GM18505 (cell line): ENCODE results near the gene OPN1MW2.
"Not testable (repeated sequence)": the region's sequence is repeated elsewhere in the genome, so short reads cannot be mapped to it uniquely, and the experiment has no call there.

ENCODE experiments used
- ATAC-seq: cut with Tn5 transposase; IDR thresholded peaks from one replicate; pipeline ENCODE4 v1.9.1; 2021; ENCODE audit not compliant: unreplicated experiment

OPN1MW2 gene

DNA sequence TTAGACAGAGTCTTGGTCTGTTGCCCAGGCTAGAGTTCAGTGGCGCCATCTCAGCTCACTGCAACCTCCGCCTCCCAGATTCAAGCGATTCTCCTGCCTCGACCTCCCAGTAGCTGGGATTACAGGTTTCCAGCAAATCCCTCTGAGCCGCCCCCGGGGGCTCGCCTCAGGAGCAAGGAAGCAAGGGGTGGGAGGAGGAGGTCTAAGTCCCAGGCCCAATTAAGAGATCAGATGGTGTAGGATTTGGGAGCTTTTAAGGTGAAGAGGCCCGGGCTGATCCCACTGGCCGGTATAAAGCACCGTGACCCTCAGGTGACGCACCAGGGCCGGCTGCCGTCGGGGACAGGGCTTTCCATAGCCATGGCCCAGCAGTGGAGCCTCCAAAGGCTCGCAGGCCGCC, at the start of gene OPN1MW2:
Gene OPN1MW2 (plus strand): TSS at position 301 of the 400 bp plus-strand sequence. CDS start 60 bp downstream, at position 361.
- ATAC-seq: not testable (repeated sequence)

DNA sequence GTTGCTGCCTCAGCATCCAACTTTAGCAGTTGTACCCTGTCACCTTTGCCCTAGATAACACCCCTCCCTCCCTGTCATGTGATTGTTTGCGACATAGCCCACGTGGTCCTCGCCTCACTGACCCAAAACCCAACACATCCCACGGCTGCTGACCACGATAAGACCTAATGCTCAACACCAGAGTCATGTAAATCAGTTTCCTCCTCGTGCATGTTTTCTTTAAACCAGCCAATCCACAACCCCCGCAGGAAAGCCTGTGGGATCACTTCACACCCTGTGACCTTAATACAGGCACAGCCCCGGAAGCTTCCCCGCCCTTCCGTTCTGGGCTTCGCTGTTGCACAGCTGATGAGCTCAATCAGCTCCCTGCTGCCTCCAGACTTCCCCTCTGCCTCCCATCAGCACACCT, 47.0 kb upstream of the OPN1MW2 start:
- ATAC-seq: not testable (repeated sequence)

DNA sequence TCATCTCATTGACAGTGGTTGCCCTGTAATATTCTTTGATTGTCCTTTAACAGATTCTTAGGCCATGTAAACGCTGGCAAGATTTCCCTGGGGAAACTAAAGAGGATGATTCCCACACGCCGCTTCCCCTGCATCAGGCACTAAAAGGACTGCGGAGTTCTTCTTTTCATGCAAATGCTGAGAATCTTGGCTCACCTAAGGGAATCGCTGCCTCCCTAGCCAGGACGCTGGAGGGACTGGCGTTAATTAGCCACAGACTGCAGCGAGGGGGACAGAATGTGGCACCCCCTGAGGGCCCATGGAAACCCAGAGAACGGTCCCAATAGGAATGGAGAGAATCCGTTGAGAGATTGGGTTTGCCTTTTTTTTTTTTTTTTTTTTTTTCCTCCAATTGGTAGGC, 45.2 kb upstream of the OPN1MW2 start:
- ATAC-seq: not testable (repeated sequence)

DNA sequence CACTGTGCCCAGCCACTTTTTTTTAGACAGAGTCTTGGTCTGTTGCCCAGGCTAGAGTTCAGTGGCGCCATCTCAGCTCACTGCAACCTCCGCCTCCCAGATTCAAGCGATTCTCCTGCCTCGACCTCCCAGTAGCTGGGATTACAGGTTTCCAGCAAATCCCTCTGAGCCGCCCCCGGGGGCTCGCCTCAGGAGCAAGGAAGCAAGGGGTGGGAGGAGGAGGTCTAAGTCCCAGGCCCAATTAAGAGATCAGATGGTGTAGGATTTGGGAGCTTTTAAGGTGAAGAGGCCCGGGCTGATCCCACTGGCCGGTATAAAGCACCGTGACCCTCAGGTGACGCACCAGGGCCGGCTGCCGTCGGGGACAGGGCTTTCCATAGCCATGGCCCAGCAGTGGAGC, 37.3 kb upstream of the OPN1MW2 start, which contains the start of gene OPN1MW:
Gene OPN1MW (plus strand): TSS at position 301 of the 400 bp plus-strand sequence. CDS start 82 bp downstream, at position 383.
- ATAC-seq: not testable (repeated sequence)

DNA sequence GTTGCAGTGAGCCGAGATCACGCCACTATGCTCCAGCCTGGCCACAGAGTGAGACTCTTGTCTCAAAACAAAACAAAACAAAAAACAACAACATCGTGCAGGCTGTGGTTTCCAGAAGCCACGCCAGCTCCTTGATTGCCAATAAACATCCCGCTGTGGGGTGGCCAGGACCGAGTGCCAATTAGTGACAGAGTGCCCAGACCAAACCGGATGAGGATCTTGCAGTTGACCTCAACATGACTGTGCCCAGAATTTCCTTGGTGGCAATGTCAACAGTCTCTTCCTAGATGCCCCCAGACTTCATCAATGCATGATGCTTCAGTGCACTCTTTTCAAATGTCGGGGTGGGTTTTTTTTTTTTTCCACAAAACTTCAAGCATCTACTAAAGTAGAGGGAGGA, 35.8 kb upstream of the OPN1MW2 start:
- not testable (repeated sequence) for ATAC-seq

DNA sequence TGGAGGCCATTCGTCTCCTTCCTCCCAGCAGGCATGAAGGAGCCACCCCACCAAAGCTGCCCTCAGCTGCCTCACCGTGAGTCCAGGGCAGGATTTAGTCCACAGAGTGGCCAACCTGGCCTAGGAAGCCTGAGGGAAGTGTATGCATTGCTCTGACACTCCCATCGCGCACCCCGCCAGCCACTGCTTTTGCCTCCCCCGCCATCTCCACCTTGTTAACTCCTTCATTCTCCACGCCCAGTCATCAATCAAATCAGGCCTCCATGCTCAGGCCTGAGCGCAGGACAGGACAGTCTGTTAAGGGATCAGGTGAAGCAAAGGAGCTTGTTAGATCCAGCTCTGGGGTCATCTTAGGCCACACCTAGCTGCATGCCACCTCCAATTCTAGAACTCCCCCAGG, 26.7 kb upstream of the OPN1MW2 start:
- not testable (repeated sequence) for ATAC-seq

DNA sequence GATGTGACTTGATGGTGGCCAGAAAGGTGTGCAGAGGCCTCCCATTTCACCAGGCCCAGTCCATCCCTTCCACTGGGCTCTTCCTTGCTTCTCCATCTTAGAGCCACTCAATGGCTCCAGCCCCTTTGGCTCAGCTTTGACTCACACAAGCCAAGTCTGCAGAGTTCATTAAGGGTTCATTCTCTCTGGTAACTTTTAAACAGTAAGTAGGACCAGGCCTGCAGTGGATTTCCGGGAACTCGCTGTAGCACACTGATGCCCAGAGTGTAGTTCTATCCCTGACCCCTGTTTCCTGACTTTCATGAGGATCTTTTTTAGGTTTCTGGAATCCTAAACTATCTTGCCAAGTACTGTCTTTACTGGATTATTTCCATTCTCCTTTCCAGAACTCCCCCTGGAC, 25.2 kb upstream of the OPN1MW2 start:
- not testable (repeated sequence) for ATAC-seq

DNA sequence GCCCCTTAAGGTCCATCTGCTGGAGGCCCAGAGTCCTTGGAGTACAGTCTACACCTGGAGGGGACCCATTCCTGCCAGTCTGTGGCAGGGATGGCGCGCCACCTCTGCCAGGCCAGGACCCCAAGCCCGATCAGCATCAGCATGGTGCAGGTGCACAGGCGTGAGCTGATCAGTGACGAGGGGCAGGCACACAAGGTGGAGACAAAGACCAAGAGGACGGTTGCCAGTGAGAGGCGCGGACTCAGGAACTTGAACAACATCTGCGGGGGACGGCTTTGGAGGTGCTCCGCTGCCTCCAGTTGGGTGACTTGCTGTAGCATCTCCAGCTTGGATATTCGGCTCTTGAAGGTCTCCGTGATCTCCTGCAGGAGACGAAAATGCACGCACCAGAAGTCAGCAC, 23.1 kb upstream of the OPN1MW2 start:
- ATAC-seq: not testable (repeated sequence)

DNA sequence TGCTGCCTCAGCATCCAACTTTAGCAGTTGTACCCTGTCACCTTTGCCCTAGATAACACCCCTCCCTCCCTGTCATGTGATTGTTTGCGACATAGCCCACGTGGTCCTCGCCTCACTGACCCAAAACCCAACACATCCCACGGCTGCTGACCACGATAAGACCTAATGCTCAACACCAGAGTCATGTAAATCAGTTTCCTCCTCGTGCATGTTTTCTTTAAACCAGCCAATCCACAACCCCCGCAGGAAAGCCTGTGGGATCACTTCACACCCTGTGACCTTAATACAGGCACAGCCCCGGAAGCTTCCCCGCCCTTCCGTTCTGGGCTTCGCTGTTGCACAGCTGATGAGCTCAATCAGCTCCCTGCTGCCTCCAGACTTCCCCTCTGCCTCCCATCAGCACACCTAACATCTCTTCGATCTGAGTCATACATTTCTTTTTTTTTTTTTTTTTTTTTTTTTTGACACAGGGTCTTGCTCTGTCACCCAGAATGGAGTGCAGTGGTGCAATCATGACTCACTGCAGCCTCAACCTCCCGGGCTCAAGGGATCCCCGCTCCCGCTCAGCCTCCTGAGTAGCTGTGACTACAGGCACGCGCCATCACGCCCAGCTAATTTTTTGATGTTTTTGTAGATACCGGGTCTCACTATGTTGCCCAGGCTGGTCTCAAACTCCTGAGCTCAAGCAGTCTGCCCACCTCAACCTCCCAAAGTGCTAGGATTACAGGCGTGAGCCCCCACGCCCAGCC, 9.7 kb upstream of the OPN1MW2 start:
- peak; percentile 71 for ATAC-seq

DNA sequence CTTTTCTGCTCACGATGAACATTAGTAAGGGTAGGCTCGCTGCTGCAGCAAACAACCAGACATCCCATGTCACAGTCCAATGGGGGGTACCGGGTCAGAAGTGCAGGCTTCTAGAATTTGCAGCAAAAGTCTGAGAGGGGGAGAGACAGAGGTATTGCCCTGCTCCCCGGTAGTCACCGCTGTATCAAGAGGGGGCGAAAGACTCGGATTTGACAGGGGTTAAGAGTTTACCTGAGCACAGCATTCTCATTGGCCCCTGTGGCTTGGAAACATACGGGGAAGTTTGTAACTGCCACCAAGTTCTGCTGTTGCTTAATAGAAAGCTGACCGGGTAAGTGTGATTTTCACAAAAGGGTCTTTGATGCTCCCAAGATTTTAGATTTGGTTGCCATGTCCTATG, 8.5 kb upstream of the OPN1MW2 start:
- not testable (repeated sequence) for ATAC-seq

DNA sequence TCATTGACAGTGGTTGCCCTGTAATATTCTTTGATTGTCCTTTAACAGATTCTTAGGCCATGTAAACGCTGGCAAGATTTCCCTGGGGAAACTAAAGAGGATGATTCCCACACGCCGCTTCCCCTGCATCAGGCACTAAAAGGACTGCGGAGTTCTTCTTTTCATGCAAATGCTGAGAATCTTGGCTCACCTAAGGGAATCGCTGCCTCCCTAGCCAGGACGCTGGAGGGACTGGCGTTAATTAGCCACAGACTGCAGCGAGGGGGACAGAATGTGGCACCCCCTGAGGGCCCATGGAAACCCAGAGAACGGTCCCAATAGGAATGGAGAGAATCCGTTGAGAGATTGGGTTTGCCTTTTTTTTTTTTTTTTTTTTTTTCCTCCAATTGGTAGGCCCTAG, 8.1 kb upstream of the OPN1MW2 start:
- ATAC-seq: not testable (repeated sequence)

DNA sequence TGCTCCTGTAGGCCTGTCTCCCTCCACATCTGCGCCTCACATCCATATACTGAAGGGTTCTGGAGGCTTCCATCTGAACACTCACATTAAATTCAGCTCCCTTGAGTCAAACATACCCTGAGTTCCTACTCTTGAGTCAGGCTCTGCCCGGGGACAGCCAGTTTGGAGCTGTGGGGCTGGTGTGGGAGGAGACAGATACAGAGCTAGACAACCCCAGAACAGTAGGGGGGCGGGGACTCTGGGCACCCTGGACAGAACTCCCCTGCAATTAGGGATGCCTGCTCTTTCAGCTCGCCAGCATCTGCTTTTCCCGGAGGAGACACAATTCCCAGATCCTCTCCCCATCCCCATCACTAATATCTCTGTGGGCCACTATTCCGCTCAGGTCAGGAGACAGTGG, 5.7 kb downstream of the OPN1MW2 start:
- ATAC-seq: not testable (repeated sequence)

DNA sequence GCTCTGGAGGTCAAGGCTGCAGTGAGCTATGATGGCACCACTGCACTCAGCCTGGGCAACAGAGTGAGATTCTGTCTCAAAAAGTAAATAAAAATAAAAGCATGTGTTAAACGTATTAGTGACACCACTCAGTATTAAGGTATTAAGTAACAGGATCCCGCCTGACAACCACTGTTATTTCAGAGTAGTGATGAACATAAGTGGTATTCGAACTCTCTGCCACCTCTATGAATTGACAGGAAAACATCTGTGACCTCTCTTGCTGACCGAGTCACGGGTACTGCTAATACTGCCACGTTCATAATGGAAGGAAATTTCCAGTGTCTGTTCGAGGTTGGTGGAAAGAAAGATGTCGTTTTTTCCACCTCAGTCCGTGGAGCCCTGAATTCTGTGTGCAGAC, 7.2 kb downstream of the OPN1MW2 start:
- not testable (repeated sequence) for ATAC-seq

DNA sequence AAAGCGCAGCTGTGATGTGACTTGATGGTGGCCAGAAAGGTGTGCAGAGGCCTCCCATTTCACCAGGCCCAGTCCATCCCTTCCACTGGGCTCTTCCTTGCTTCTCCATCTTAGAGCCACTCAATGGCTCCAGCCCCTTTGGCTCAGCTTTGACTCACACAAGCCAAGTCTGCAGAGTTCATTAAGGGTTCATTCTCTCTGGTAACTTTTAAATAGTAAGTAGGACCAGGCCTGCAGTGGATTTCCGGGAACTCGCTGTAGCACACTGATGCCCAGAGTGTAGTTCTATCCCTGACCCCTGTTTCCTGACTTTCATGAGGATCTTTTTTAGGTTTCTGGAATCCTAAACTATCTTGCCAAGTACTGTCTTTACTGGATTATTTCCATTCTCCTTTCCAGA, 11.9 kb downstream of the OPN1MW2 start:
- not testable (repeated sequence) for ATAC-seq

DNA sequence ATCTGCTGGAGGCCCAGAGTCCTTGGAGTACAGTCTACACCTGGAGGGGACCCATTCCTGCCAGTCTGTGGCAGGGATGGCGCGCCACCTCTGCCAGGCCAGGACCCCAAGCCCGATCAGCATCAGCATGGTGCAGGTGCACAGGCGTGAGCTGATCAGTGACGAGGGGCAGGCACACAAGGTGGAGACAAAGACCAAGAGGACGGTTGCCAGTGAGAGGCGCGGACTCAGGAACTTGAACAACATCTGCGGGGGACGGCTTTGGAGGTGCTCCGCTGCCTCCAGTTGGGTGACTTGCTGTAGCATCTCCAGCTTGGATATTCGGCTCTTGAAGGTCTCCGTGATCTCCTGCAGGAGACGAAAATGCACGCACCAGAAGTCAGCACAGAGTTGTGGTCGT, 14.1 kb downstream of the OPN1MW2 start:
- ATAC-seq: not testable (repeated sequence)

DNA sequence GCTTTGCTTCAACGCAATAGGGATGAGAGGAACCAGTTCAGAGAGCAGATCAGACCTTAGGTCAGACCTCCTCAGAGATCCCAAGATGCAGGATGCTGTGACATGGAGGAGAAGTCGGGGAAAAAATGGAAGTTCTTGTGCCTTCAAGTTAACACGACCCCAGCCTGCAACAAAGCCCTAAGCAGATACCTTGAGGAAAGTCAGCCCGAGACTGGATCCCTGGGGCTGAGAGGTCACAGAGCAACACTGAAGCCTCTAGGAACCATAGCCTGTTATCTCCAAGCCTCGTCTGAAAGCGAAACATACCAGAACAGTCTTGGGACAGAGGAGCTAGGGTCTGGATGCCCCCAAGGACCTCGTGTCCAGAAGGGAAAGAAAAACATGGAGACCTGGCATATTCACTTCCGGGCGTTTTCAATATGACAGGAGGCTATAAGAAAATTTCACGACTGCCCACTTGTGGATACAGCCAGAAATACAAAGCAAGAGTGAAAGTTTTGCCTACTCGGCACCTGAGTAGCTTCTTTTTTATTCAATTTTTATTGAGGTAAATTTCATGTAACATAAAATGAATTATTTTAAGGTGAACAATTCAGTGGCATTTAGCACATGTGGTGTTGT, 19.5 kb downstream of the OPN1MW2 start:
- ATAC-seq: not testable (repeated sequence)

DNA sequence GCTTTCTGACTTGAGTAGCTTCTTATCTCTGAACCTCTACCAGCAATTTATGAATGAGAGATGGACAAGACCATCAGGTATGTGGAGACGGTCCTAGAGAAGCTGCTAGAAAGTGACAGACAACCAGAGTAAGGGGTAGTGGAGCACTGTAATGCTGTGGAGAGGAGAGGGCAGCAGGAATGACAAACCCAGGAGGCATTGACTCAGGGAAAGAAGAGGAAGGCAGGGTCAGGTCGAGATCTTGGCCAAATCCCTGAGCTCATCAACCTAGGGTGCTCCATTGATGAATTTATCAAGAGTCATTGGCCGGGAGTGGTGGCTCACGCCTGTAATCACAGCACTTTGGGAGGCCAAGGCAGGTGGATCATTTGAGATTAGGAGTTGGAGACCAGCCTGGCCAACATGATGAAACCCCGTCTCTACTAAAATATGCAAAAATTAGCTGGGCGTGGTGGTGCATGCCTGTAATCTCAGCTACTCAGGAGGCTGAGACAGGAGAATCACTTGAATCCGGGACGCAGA, 20.5 kb downstream of the OPN1MW2 start:
- not testable (repeated sequence) for ATAC-seq

DNA sequence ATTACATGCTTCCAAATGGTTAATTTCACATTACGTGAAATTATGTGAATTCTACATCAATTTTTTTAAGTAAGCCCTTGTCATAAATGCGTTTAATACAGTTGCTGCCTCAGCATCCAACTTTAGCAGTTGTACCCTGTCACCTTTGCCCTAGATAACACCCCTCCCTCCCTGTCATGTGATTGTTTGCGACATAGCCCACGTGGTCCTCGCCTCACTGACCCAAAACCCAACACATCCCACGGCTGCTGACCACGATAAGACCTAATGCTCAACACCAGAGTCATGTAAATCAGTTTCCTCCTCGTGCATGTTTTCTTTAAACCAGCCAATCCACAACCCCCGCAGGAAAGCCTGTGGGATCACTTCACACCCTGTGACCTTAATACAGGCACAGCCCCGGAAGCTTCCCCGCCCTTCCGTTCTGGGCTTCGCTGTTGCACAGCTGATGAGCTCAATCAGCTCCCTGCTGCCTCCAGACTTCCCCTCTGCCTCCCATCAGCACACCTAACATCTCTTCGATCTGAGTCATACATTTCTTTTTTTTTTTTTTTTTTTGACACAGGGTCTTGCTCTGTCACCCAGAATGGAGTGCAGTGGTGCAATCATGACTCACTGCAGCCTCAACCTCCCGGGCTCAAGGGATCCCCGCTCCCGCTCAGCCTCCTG, 28.0 kb downstream of the OPN1MW2 start:
- ATAC-seq: peak; percentile 73

DNA sequence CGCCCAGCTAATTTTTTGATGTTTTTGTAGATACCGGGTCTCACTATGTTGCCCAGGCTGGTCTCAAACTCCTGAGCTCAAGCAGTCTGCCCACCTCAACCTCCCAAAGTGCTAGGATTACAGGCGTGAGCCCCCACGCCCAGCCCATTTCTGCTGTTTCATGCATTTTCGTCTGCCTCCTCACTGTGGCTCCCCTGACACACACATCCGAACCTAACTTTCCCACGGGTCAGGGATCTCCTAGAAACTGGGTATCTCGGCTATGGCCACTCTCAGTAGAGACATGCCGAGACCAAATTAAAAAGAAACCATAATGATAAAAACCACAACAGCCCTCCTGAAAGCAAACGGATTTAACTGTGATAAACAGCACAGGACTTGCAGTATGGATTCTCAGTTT, 28.5 kb downstream of the OPN1MW2 start:
- ATAC-seq: not testable (repeated sequence)

DNA sequence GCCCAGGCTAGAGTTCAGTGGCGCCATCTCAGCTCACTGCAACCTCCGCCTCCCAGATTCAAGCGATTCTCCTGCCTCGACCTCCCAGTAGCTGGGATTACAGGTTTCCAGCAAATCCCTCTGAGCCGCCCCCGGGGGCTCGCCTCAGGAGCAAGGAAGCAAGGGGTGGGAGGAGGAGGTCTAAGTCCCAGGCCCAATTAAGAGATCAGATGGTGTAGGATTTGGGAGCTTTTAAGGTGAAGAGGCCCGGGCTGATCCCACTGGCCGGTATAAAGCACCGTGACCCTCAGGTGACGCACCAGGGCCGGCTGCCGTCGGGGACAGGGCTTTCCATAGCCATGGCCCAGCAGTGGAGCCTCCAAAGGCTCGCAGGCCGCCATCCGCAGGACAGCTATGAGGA, 37.7 kb downstream of the OPN1MW2 start, which contains the start of gene OPN1MW3:
Gene OPN1MW3 (plus strand): TSS at position 301 of the 400 bp plus-strand sequence. CDS start 38 bp downstream, at position 339.
- ATAC-seq: not testable (repeated sequence)

DNA sequence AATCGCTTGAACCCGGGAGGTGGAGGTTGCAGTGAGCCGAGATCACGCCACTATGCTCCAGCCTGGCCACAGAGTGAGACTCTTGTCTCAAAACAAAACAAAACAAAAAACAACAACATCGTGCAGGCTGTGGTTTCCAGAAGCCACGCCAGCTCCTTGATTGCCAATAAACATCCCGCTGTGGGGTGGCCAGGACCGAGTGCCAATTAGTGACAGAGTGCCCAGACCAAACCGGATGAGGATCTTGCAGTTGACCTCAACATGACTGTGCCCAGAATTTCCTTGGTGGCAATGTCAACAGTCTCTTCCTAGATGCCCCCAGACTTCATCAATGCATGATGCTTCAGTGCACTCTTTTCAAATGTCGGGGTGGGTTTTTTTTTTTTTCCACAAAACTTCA, 39.2 kb downstream of the OPN1MW2 start:
- ATAC-seq: not testable (repeated sequence)
